Kidney tubule cell (primary cell): Measurements from ENCODE around the gene ARHGAP26.

Experiments used
- DNase-seq: peaks from one replicate; pipeline ENCODE4 v3.0.0-alpha.2; 2018; ENCODE audit warnings: low spot score

ARHGAP26 gene

GRCh38 chr5:142873831-142874230 is 103.7 kb downstream of the ARHGAP26 start:
- no peak for DNase-seq

- peak; percentile 96 for DNase-seq
These were observed 104.4 kb downstream of the ARHGAP26 start for GRCh38 chr5:142874540-142874939.

GRCh38 chr5:142875936-142876335 is 105.8 kb downstream of the ARHGAP26 start:
- no peak for DNase-seq

GRCh38 chr5:142876817-142877216 is 106.6 kb downstream of the ARHGAP26 start:
- no peak for DNase-seq

GRCh38 chr5:142878111-142878510 is 107.9 kb downstream of the ARHGAP26 start:
- DNase-seq: no peak

- no peak for DNase-seq
These were observed 108.5 kb downstream of the ARHGAP26 start for GRCh38 chr5:142878638-142879037.

- DNase-seq: no peak
These were observed 111.1 kb downstream of the ARHGAP26 start for GRCh38 chr5:142881076-142881783.

- no peak for DNase-seq
These were observed 111.6 kb downstream of the ARHGAP26 start for GRCh38 chr5:142881784-142882126.

GRCh38 chr5:142883025-142883424 is 112.8 kb downstream of the ARHGAP26 start:
- DNase-seq: peak; percentile 29

GRCh38 chr5:142883438-142883837 is 113.3 kb downstream of the ARHGAP26 start:
- no peak for DNase-seq

GRCh38 chr5:142884029-142884428 is 113.9 kb downstream of the ARHGAP26 start:
- DNase-seq: no peak

GRCh38 chr5:142886211-142886610 is 116.0 kb downstream of the ARHGAP26 start:
- DNase-seq: no peak

- no peak for DNase-seq
These were observed 116.8 kb downstream of the ARHGAP26 start for GRCh38 chr5:142886956-142887355.

GRCh38 chr5:142888469-142889085 is 118.4 kb downstream of the ARHGAP26 start:
- DNase-seq: peak; percentile 59

GRCh38 chr5:142892021-142892420 is 121.8 kb downstream of the ARHGAP26 start:
- no peak for DNase-seq

- no peak for DNase-seq
These were observed 124.1 kb downstream of the ARHGAP26 start for GRCh38 chr5:142894315-142894714.

- DNase-seq: peak; percentile 32
These were observed 124.6 kb downstream of the ARHGAP26 start for GRCh38 chr5:142894749-142895148.

GRCh38 chr5:142896325-142897007 is 126.3 kb downstream of the ARHGAP26 start:
- DNase-seq: no peak

- no peak for DNase-seq
These were observed 127.2 kb downstream of the ARHGAP26 start for GRCh38 chr5:142897328-142897727.

GRCh38 chr5:142900927-142901326 is 130.8 kb downstream of the ARHGAP26 start:
- DNase-seq: no peak

- DNase-seq: peak; percentile 18
These were observed 131.5 kb downstream of the ARHGAP26 start for GRCh38 chr5:142901476-142902185.

GRCh38 chr5:142902186-142902965 is 132.2 kb downstream of the ARHGAP26 start:
- DNase-seq: no peak
